SK-N-MC (cell line): ENCODE data around the gene REC8.

Experiments
- DNase-seq: peaks from one replicate; pipeline ENCODE4 v3.0.0-alpha.2; 2011; ENCODE audit warnings: low read depth, low spot score
- H3K27ac ChIP-seq: fragments of 200-600 bp; sonication (generic); 2 replicates; pipeline ENCODE4 v1.5.1; 2016; ENCODE audit warnings: mixed run types
- H3K36me3 ChIP-seq: fragments of 200-600 bp; sonication (generic); 2 replicates; pipeline ENCODE4 v1.6.1; 2017; ENCODE audit warnings: antibody characterized with exemption, low read length, mixed read lengths; ENCODE audit not compliant: insufficient read depth
- H3K4me3 ChIP-seq: fragments of 200-600 bp; sonication (generic); 2 replicates; pipeline ENCODE4 v1.5.1; 2016
- H3K9ac ChIP-seq: fragments of 200-600 bp; sonication (generic); 2 replicates; pipeline ENCODE4 v1.8.0; 2017; ENCODE audit warnings: mixed run types, mixed read lengths; ENCODE audit not compliant: insufficient read length
- H3K9me3 ChIP-seq: fragments of 200-600 bp; sonication (generic); 2 replicates; pipeline ENCODE4 v1.6.1; 2017; ENCODE audit warnings: low read depth, mild to moderate bottlenecking, antibody characterized with exemption, low read length, moderate library complexity, mixed read lengths
- EZH2 ChIP-seq: fragments of 200-600 bp; sonication (generic); IDR thresholded peaks from one replicate; pipeline ENCODE4 v1.6.1; 2017; ENCODE audit warnings: antibody characterized with exemption
- FOXP2 ChIP-seq: optimal IDR thresholded peaks from 2 replicates; pipeline ENCODE3; 2011; ENCODE audit warnings: mild to moderate bottlenecking, moderate library complexity; ENCODE audit not compliant: insufficient read depth; ENCODE audit errors: extremely low read length, control extremely low read depth
- POLR2AphosphoS5 ChIP-seq: IDR thresholded peaks from 2 replicates; pipeline ENCODE4 v1.6.1; 2012; ENCODE audit warnings: mild to moderate bottlenecking, low read depth, low read length, borderline replicate concordance

The REC8 gene

GRCh38 chr14:24224618-24225071 lies 52.8 kb downstream of the REC8 start:
- Histone ChIP-seq H3K9ac (no peak overlapping the region), H3K36me3 (peaks cover 9% of the 10 kb centered on the region; the same call in 1 of the 2 replicates), H3K9me3 (no peaks in the 10 kb centered on the region), H3K4me3 (no peak overlapping the region), H3K27ac (no peak overlapping the region)
- no peak for DNase-seq
- TF ChIP-seq FOXP2 (no peak), POLR2AphosphoS5 (no peak), EZH2 (no peak)

DNA sequence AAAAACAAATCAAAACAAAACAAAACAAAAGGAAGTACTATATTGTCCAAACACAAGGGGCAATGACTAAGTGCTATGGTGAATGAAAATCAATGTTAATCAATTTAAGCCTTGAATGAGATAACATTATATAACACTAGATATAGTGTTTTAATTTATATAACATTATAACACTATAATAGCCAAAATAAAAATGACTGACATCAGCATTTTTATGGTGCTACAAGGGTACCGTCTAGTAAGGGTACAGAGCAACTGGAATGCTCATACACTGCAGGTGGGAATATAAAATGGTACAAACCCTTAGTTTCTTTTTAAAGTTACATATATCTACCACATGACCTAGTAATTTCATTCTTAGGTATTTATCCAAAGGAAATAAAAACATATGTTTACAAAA lies 54.6 kb downstream of the REC8 start:
- Histone ChIP-seq H3K4me3 (no peak overlapping the region), H3K36me3 (peaks cover 9% of the 10 kb centered on the region; the same call in 1 of the 2 replicates), H3K9me3 (no peaks in the 10 kb centered on the region), H3K9ac (no peak overlapping the region), H3K27ac (peak overlapping the region; percentile 21; the same call in 1 of the 2 replicates)
- DNase-seq, result no peak
- no peak for TF ChIP-seq POLR2AphosphoS5
- no peak for TF ChIP-seq FOXP2
- no peak for TF ChIP-seq EZH2

DNA sequence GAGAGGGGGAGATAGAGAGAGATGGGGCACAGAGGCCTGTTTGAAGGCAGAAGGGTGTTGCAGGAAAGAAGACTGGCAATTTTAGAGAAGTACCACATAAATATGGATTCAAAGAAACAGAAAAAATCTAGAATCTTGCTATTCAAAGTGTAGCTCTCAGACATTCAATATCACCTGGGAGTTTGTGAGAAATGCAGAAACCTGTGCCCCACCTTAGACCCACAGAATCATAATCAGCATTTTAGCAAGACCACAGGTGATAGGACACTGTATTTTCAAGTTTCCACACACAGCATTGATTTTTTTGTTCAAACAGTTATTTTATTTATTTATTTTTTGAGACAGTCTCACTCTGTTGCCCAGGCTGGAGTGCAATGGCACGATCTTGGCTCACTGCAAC lies 57.0 kb downstream of the REC8 start:
- TF ChIP-seq FOXP2 (no peak), EZH2 (no peak), POLR2AphosphoS5 (no peak)
- Histone ChIP-seq H3K4me3 (no peak overlapping the region), H3K27ac (0 out of 2 replicates have a peak overlapping the region, but pooled peaks have one; percentile 36), H3K36me3 (peaks cover 10% of the 10 kb centered on the region; the same call in 1 of the 2 replicates), H3K9ac (no peak overlapping the region), H3K9me3 (no peaks in the 10 kb centered on the region)
- no peak for DNase-seq
